HG03469 (cell line): ENCODE data around the gene BTBD6.
A peak's percentile ranks its signal among the peaks of the same experiment; 100 is the strongest.
"Not testable (repeated sequence)": the region's sequence is repeated elsewhere in the genome, so short reads cannot be mapped to it uniquely, and the experiment has no call there.

Source experiments
- ATAC-seq: cut with Tn5 transposase; IDR thresholded peaks from one replicate; pipeline ENCODE4 v1.9.1; 2021; ENCODE audit warnings: mild to moderate bottlenecking, moderate library complexity, moderate number of reproducible peaks; ENCODE audit not compliant: unreplicated experiment

Gene BTBD6

GRCh38 chr14:105292826-105293711, 44.7 kb downstream of the BTBD6 start:
- no peak for ATAC-seq

- ATAC-seq = no peak
Observed at GRCh38 chr14:105294142-105294597, 45.8 kb downstream of the BTBD6 start.

- ATAC-seq = not testable (repeated sequence)
Observed at GRCh38 chr14:105297311-105297710, 49.0 kb downstream of the BTBD6 start.

GRCh38 chr14:105299654-105300541, 51.6 kb downstream of the BTBD6 start:
- peak; percentile 22 for ATAC-seq
